Measurements from ENCODE around the gene PKHD1.

PKHD1 gene

DNA sequence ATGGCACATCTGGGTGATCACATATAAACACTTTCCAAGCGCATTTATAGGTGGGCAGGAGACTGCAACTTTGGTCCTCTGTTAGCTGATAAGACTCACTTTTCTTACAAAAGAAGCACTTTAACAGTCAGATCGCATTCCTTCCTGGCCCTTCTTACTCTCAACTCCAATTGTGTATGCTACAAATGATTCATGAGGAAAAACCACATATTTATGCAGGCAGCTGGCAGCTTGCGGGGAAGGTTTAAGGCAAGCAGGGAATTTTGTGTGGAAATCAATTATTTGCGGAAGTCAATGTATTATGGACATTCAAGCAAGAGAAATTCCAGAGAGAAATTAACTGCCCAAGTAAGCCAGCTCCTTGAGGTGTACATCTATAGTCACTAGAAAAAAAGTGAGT is 194.0 kb downstream of the PKHD1 start:
- no peak for ATAC-seq
- TF ChIP-seq RARB (CRISPR knock-in tag; IDR thresholded peaks at IDR 0.05) = no peak
- TF ChIP-seq ZFP30 (CRISPR knock-in tag; IDR thresholded peaks at IDR 0.05) = no peak
- TF ChIP-seq, protein P1, sequence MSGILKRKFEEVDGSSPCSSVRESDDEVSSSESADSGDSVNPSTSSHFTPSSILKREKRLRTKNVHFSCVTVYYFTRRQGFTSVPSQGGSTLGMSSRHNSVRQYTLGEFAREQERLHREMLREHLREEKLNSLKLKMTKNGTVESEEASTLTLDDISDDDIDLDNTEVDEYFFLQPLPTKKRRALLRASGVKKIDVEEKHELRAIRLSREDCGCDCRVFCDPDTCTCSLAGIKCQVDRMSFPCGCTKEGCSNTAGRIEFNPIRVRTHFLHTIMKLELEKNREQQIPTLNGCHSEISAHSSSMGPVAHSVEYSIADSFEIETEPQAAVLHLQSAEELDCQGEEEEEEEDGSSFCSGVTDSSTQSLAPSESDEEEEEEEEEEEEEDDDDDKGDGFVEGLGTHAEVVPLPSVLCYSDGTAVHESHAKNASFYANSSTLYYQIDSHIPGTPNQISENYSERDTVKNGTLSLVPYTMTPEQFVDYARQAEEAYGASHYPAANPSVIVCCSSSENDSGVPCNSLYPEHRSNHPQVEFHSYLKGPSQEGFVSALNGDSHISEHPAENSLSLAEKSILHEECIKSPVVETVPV (CRISPR knock-in tag; IDR thresholded peaks at IDR 0.05) = no peak

DNA sequence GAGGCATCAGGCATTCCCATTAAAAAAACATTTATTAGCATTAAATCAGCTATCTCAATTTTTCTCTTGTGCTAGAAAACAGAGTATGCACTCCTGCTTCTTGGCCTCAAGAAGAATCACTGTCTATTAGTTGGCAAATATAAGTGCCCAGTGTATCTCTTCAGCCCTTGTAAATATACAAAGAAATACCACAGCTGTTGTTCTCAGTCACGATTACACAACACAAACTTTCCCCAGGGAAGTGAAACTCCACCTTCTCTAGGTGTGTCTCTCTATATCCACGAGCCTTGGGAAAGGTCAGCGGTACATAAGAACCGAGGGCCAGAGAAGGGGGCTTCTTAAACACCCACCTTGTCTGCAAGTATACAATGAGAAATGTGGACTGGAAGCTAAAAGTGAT is 194.7 kb downstream of the PKHD1 start:
- TF ChIP-seq ZNF565 (CRISPR knock-in tag; conservative IDR thresholded peaks at IDR 0.05; ENCODE audit: low read depth) (no peak), TOX (CRISPR knock-in tag; IDR thresholded peaks at IDR 0.05; ENCODE audit: borderline replicate concordance) (no peak), PPARA (CRISPR knock-in tag; IDR thresholded peaks at IDR 0.05; ENCODE audit: borderline replicate concordance) (no peak), ZFP3 (CRISPR knock-in tag; IDR thresholded peaks at IDR 0.05) (no peak), ARNTL (CRISPR knock-in tag; IDR thresholded peaks at IDR 0.05; ENCODE audit: borderline replicate concordance, low read depth) (no peak), ZNF70 (CRISPR knock-in tag; IDR thresholded peaks at IDR 0.05) (no peak), ESRRG (CRISPR knock-in tag; IDR thresholded peaks at IDR 0.05) (no peak), TCF4 (CRISPR knock-in tag; IDR thresholded peaks at IDR 0.05; ENCODE audit: borderline replicate concordance) (no peak)
- TF ChIP-seq, protein P1 (CRISPR knock-in tag; IDR thresholded peaks at IDR 0.05) = no peak
- TF ChIP-seq, protein P2, sequence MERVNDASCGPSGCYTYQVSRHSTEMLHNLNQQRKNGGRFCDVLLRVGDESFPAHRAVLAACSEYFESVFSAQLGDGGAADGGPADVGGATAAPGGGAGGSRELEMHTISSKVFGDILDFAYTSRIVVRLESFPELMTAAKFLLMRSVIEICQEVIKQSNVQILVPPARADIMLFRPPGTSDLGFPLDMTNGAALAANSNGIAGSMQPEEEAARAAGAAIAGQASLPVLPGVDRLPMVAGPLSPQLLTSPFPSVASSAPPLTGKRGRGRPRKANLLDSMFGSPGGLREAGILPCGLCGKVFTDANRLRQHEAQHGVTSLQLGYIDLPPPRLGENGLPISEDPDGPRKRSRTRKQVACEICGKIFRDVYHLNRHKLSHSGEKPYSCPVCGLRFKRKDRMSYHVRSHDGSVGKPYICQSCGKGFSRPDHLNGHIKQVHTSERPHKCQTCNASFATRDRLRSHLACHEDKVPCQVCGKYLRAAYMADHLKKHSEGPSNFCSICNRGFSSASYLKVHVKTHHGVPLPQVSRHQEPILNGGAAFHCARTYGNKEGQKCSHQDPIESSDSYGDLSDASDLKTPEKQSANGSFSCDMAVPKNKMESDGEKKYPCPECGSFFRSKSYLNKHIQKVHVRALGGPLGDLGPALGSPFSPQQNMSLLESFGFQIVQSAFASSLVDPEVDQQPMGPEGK (CRISPR knock-in tag; IDR thresholded peaks at IDR 0.05; ENCODE audit: borderline replicate concordance) = no peak
- no peak for ATAC-seq

DNA sequence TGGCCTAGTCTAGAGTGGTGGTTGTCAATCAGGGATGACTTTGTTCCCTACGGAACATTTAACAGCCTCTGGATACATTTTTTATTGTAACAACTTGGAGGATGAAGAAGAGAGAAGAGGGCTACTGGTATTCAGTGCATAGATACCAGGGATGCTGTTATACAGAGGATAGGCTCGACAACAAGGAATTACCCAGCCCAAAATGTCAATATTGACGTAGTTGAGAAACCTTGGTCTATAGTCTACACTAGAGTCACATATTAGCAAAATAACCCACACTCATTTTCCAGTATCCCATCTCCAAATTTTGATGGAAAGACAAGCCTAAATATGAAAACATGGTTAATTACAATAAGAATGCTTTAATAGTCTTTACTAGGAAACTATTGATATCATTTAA is 195.1 kb downstream of the PKHD1 start:
- no peak for TF ChIP-seq PPARA (CRISPR knock-in tag; IDR thresholded peaks at IDR 0.05; ENCODE audit: borderline replicate concordance)
- TF ChIP-seq GLIS3 (CRISPR knock-in tag; IDR thresholded peaks at IDR 0.05) = no peak
- no peak for ATAC-seq

DNA sequence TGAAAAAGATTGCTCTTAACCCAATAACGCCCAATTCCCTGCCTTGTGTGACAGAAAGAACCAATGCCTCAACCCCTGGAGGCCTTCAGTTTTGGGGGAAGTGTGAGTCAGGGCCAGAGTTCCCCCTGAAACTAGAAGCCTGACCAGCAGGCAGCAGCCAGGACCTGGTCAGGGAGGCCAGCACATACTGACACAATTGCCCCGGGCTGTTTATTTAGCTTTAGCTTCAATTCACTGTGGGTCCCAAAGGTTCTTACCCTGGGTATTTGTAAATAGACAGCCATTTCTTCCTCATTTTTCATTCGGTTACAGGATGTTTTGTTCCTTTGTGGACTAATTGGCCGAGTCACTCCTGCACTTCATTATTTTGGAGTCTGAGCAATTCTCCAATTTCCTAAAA is 195.6 kb downstream of the PKHD1 start:
- ATAC-seq = no peak
- TF ChIP-seq SNAI2 (CRISPR knock-in tag; IDR thresholded peaks at IDR 0.05) (no peak), RARB (CRISPR knock-in tag; IDR thresholded peaks at IDR 0.05) (no peak), ZFP30 (CRISPR knock-in tag; IDR thresholded peaks at IDR 0.05) (no peak), GLIS3 (CRISPR knock-in tag; IDR thresholded peaks at IDR 0.05) (no peak), ISL1 (CRISPR knock-in tag; IDR thresholded peaks at IDR 0.05) (no peak)
- TF ChIP-seq, protein P3, sequence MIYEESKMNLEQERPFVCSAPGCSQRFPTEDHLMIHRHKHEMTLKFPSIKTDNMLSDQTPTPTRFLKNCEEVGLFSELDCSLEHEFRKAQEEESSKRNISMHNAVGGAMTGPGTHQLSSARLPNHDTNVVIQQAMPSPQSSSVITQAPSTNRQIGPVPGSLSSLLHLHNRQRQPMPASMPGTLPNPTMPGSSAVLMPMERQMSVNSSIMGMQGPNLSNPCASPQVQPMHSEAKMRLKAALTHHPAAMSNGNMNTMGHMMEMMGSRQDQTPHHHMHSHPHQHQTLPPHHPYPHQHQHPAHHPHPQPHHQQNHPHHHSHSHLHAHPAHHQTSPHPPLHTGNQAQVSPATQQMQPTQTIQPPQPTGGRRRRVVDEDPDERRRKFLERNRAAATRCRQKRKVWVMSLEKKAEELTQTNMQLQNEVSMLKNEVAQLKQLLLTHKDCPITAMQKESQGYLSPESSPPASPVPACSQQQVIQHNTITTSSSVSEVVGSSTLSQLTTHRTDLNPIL (CRISPR knock-in tag; IDR thresholded peaks at IDR 0.05; ENCODE audit: low read depth) = no peak

DNA sequence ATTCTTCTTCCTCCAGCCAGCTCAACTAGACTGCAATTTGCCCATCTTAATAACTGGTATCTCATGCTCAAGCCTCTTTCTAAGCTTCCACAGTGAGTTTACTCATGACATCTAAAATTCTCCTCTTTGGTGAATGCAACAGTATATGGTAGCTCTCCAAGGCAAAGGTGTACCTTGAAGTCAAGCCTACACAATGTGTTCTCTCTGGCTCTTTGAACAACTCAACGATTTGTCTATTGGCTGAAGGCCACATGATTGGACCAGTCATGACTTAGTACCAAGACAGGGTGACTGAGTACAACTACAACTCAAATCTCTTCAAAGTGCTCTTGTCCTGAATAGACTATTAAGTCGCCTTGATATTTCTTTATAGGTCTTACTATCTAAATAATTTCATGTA is 199.6 kb downstream of the PKHD1 start:
- TF ChIP-seq TCF4 (CRISPR knock-in tag; IDR thresholded peaks at IDR 0.05; ENCODE audit: borderline replicate concordance) (no peak), SNAI2 (CRISPR knock-in tag; IDR thresholded peaks at IDR 0.05) (no peak), TOX (CRISPR knock-in tag; IDR thresholded peaks at IDR 0.05; ENCODE audit: borderline replicate concordance) (no peak), OSR1 (CRISPR knock-in tag; IDR thresholded peaks at IDR 0.05) (no peak), ESRRG (CRISPR knock-in tag; IDR thresholded peaks at IDR 0.05) (no peak)
- TF ChIP-seq, protein P1 (CRISPR knock-in tag; IDR thresholded peaks at IDR 0.05) = no peak
- no peak for ATAC-seq

DNA sequence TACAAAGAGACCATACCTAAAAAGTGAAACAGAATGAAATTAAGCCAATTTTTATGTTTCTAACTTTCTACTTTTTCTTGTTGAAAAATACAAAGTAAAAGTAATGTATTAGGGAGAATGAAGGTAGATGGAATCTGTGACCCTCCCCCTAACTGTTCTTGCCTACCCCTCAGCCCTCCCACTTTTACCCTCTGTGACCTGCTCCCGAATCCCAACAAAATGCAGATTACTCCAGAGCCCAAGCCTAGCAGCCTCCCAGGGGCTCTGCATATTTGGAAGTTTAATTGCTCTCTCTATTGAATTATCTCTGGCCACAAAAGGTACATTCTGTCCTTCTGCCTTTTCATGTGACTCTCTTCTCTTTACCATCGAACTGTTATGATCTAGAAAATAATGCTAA is 201.5 kb downstream of the PKHD1 start:
- ATAC-seq = no peak
- TF ChIP-seq OSR1 (CRISPR knock-in tag; IDR thresholded peaks at IDR 0.05) = no peak
- TF ChIP-seq CSDC2 (CRISPR knock-in tag; IDR thresholded peaks at IDR 0.05) = no peak
- TF ChIP-seq ZFP30 (CRISPR knock-in tag; IDR thresholded peaks at IDR 0.05) = no peak
- no peak for TF ChIP-seq ZNF565 (CRISPR knock-in tag; conservative IDR thresholded peaks at IDR 0.05; ENCODE audit: low read depth)
- TF ChIP-seq BACH2 (CRISPR knock-in tag; IDR thresholded peaks at IDR 0.05; ENCODE audit: borderline replicate concordance) = no peak
- TF ChIP-seq TOX (CRISPR knock-in tag; IDR thresholded peaks at IDR 0.05; ENCODE audit: borderline replicate concordance) = no peak
- TF ChIP-seq GLIS3 (CRISPR knock-in tag; IDR thresholded peaks at IDR 0.05) = no peak
